ENCODE results near the gene PCNX2. TPM values are rescaled to one million over a fixed set of nuclear protein-coding genes. Genes with fewer than 3 reads are reported as not detected.

PCNX2 gene
- polyA plus RNA-seq, 3 donors: 0.29 to 7.9 (median 0.62) TPM

DNA sequence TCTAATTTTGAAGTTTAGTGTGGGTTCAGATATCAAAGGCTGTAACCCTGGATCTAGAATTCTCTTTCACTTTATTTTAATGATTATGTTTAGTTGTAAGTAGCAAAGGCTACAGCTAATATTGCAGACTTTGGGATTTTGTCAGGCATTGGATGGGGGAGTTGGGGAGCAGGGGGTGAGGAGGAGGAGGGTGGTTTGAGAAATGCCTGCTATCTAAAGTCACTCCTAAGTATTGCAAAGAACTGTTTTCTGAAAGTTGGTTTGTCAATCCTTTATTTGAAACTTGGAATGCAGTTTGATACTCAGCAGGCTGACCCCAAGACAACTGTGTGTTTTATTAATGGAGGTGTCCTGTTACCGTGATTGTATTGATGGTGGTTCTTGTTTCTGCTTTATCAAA lies 343.9 kb downstream of the PCNX2 start:
- Mint-ChIP-seq H3K9me3 (no peaks in the 10 kb centered on the region), H3K4me1 (peaks cover 30% of the 10 kb centered on the region), H3K27ac (no peak overlapping the region), H3K27me3 (ENCODE audit: low read depth in 3 of 3) (peaks cover 0 to 2% (median 0%) of the 10 kb centered on the region in 3 donors), H3K4me3 (peak overlapping the region in 1 of 2 donors; percentile 97), H3K36me3 (peaks cover 6 to 8% of the 10 kb centered on the region in 2 donors)
- Histone ChIP-seq H3K9ac (ENCODE audit: insufficient read depth, low read length, poor library complexity, severe bottlenecking) (no peak overlapping the region), H3K27me3 (ENCODE audit: control insufficient read depth in 2 of 2, insufficient read depth in 2 of 2, low read length in 2 of 2) (no peaks in the 10 kb centered on the region), H3K79me2 (ENCODE audit: insufficient read depth, low read length) (peaks cover 20% of the 10 kb centered on the region), H3K27ac (ENCODE audit: low read depth in 1 of 2, low read length in 2 of 2) (no peak overlapping the region), H3K4me3 (replicated peaks in 1 of 3; ENCODE audit: low read depth in 2 of 3, low read length in 3 of 3) (peak overlapping the region in 1 of 3 experiments; percentile 92), H3K9me3 (replicated peaks in 1 of 2; ENCODE audit: control insufficient read depth in 1 of 2, insufficient read depth in 1 of 2, low read length in 2 of 2) (no peaks in the 10 kb centered on the region), H3K36me3 (replicated peaks in 1 of 2; ENCODE audit: control insufficient read depth in 1 of 2, insufficient read depth in 2 of 2, low read length in 2 of 2) (peaks cover 4 to 7% of the 10 kb centered on the region in 2 donors), H2AFZ (ENCODE audit: insufficient read depth, low read depth, low read length, poor library complexity, severe bottlenecking) (peak overlapping the region; percentile 92), H3K4me2 (replicated peaks; ENCODE audit: extremely low read depth, low read length, poor library complexity, severe bottlenecking) (peak overlapping the region; percentile 95), H4K20me1 (ENCODE audit: insufficient read depth, low read length) (no peaks in the 10 kb centered on the region), H3K4me1 (ENCODE audit: control insufficient read depth in 1 of 2, insufficient read depth in 2 of 2, low read length in 2 of 2) (peaks cover 12 to 20% of the 10 kb centered on the region in 2 donors)
- TF ChIP-seq, protein P1, sequence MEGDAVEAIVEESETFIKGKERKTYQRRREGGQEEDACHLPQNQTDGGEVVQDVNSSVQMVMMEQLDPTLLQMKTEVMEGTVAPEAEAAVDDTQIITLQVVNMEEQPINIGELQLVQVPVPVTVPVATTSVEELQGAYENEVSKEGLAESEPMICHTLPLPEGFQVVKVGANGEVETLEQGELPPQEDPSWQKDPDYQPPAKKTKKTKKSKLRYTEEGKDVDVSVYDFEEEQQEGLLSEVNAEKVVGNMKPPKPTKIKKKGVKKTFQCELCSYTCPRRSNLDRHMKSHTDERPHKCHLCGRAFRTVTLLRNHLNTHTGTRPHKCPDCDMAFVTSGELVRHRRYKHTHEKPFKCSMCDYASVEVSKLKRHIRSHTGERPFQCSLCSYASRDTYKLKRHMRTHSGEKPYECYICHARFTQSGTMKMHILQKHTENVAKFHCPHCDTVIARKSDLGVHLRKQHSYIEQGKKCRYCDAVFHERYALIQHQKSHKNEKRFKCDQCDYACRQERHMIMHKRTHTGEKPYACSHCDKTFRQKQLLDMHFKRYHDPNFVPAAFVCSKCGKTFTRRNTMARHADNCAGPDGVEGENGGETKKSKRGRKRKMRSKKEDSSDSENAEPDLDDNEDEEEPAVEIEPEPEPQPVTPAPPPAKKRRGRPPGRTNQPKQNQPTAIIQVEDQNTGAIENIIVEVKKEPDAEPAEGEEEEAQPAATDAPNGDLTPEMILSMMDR (IDR thresholded peaks at IDR 0.05): no peak
- intact Hi-C loops (cut with micrococcal nuclease): loop anchor here in 1 of 2 donors (10.0 kb wide), 1 partner anchor 317 kb away; the partner anchor contains the start of gene SIPA1L2
- DNase-seq: no peak
- WGBS (ENCODE audit: insufficient coverage): no CpG with 5 or more reads among the region's 1 CpG

DNA sequence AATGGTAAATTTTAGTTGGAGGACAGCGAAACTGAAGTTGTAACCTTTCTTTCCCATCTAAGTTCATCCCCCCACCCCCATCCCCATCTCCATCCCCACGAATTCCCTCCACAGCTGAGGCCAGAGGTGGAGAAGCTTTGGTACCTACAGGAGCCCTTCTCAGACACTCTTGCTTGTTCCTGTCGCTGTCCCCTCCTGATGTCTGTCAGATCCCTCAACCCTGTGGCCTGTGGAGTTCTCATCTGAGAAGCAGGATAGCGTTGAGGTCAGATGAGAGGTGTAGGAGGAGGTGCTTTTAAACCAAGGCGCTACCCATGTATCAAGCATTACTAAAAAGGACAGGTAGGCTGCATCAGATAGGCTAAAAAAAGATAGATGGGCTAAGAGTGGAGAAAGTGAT lies 344.3 kb downstream of the PCNX2 start:
- Histone ChIP-seq H3K27ac (ENCODE audit: low read depth in 1 of 2, low read length in 2 of 2) (peak overlapping the region in 1 of 2 donors; percentile 92), H3K4me1 (ENCODE audit: control insufficient read depth in 1 of 2, insufficient read depth in 2 of 2, low read length in 2 of 2) (peaks cover 12 to 20% of the 10 kb centered on the region in 2 donors), H3K4me3 (replicated peaks in 1 of 3; ENCODE audit: low read depth in 2 of 3, low read length in 3 of 3) (peak overlapping the region; percentile 83 to 92 (median 84)), H3K36me3 (replicated peaks in 1 of 2; ENCODE audit: control insufficient read depth in 1 of 2, insufficient read depth in 2 of 2, low read length in 2 of 2) (peaks cover 1 to 4% of the 10 kb centered on the region in 2 donors), H2AFZ (ENCODE audit: insufficient read depth, low read depth, low read length, poor library complexity, severe bottlenecking) (peak overlapping the region; percentile 92), H3K9ac (ENCODE audit: insufficient read depth, low read length, poor library complexity, severe bottlenecking) (peak overlapping the region; percentile 90), H4K20me1 (ENCODE audit: insufficient read depth, low read length) (no peaks in the 10 kb centered on the region), H3K4me2 (replicated peaks; ENCODE audit: extremely low read depth, low read length, poor library complexity, severe bottlenecking) (peak overlapping the region; percentile 95), H3K27me3 (ENCODE audit: control insufficient read depth in 2 of 2, insufficient read depth in 2 of 2, low read length in 2 of 2) (no peaks in the 10 kb centered on the region), H3K9me3 (replicated peaks in 1 of 2; ENCODE audit: control insufficient read depth in 1 of 2, insufficient read depth in 1 of 2, low read length in 2 of 2) (no peaks in the 10 kb centered on the region), H3K79me2 (ENCODE audit: insufficient read depth, low read length) (peaks cover 20% of the 10 kb centered on the region)
- Mint-ChIP-seq H3K36me3 (peaks cover 3 to 4% of the 10 kb centered on the region in 2 donors), H3K27ac (peak overlapping the region in 5 of 7 donors; percentile 83 to 93 (median 91)), H3K4me1 (peaks cover 30% of the 10 kb centered on the region), H3K27me3 (ENCODE audit: low read depth in 3 of 3) (peaks cover 0 to 2% (median 0%) of the 10 kb centered on the region in 3 donors), H3K9me3 (no peaks in the 10 kb centered on the region), H3K4me3 (peak overlapping the region; percentile 89 to 97)
- DNase-seq: no peak
- TF ChIP-seq, protein P1 (IDR thresholded peaks at IDR 0.05): no peak
- intact Hi-C loops (cut with micrococcal nuclease): loop anchor here in 1 of 2 donors (10.0 kb wide), 1 partner anchor 316 kb away; the partner anchor contains the start of gene SIPA1L2
- 20% methylated on average over 1 of the region's 5 CpGs for WGBS (ENCODE audit: insufficient coverage)

Data from CD14-positive monocyte (primary cell).